Subcutaneous abdominal adipose tissue (tissue), 5 donors: ENCODE data around the gene LZTR1.
"Not testable (repeated sequence)": the region's sequence is repeated elsewhere in the genome, so short reads cannot be mapped to it uniquely, and the experiment has no call there.

ENCODE experiments used
- H3K27ac ChIP-seq: one replicate; pipeline ENCODE4 v1.7.0; 2013; ENCODE audit warnings: low read depth, mild to moderate bottlenecking, inconsistent platforms, low read length, moderate library complexity
- H3K27me3 ChIP-seq, 5 donors: one replicate each; pipeline ENCODE4 v1.7.0; 2013; ENCODE audit warnings: low read length in 5 of 5, inconsistent platforms in 1 of 5; ENCODE audit not compliant: control insufficient read depth in 5 of 5, insufficient read depth in 4 of 5
- H3K36me3 ChIP-seq, 5 donors: one replicate each; pipeline ENCODE4 v1.7.0; 2013; ENCODE audit warnings: low read length in 5 of 5; ENCODE audit not compliant: control insufficient read depth in 5 of 5, insufficient read depth in 5 of 5
- H3K4me1 ChIP-seq, 5 donors: one replicate each; pipeline ENCODE4 v1.7.0; 2013; ENCODE audit warnings: low read length in 5 of 5, mild to moderate bottlenecking in 3 of 5, moderate library complexity in 1 of 5; ENCODE audit not compliant: control insufficient read depth in 5 of 5, insufficient read depth in 5 of 5
- H3K4me3 ChIP-seq, 5 donors: one replicate each; pipeline ENCODE4 v1.7.0; 2013; ENCODE audit warnings: low read length in 5 of 5, low read depth in 1 of 5
- H3K9ac ChIP-seq, 5 donors: one replicate each; pipeline ENCODE4 v1.7.0; 2013; ENCODE audit warnings: low read length in 5 of 5, mild to moderate bottlenecking in 4 of 5, moderate library complexity in 3 of 5
- H3K9me3 ChIP-seq, 5 donors: one replicate each; pipeline ENCODE4 v1.7.0; 2013; ENCODE audit warnings: low read length in 5 of 5; ENCODE audit not compliant: control insufficient read depth in 5 of 5
- donor health status: healthy.
- donor health status: healthy.
- donor health status: healthy.
- donor health status: healthy.
- donor health status: healthy.

Gene LZTR1

GRCh38 chr22:21044931-21045584 lies 63.0 kb downstream of the LZTR1 start:
- Histone ChIP-seq H3K9ac (peak overlapping the region in 2 of 5 donors; percentile 3 to 52), H3K36me3 (no peaks in the 10 kb centered on the region), H3K27ac (no peak overlapping the region)

GRCh38 chr22:21045585-21046294 lies 63.6 kb downstream of the LZTR1 start, which contains the start of gene LRRC74B:
LRRC74B (plus strand) TSS chr22:21045946; CDS start chr22:21045987, 41 bp downstream.
- Histone ChIP-seq H3K4me3 (peak within 1 kb of the TSS; percentile 59 to 81 (median 64)), H3K27me3 (no peaks in the 10 kb centered on the region), H3K36me3 (no peaks in the 10 kb centered on the region), H3K9ac (peak within 1 kb of the TSS in 2 of 5 donors; percentile 40 to 52), H3K4me1 (peaks cover 3 to 25% (median 21%) of the 10 kb centered on the region in 5 donors), H3K9me3 (no peaks in the 10 kb centered on the region), H3K27ac (no peak within 1 kb of the TSS)

More at GRCh38 chr22:21044931-21045584, 63.0 kb downstream of the LZTR1 start:
- Histone ChIP-seq H3K4me1 (peaks cover 3 to 25% (median 21%) of the 10 kb centered on the region in 5 donors), H3K27me3 (no peaks in the 10 kb centered on the region), H3K4me3 (peak overlapping the region; percentile 59 to 81 (median 64)), H3K9me3 (no peaks in the 10 kb centered on the region)

- no peaks in the 10 kb centered on the region for H3K27me3 ChIP-seq
- H3K27ac ChIP-seq, result no peak overlapping the region
- no peaks in the 10 kb centered on the region for H3K9me3 ChIP-seq
- no peak overlapping the region for H3K9ac ChIP-seq
- H3K4me3 ChIP-seq, result no peak overlapping the region
- peaks cover 3 to 25% (median 21%) of the 10 kb centered on the region in 5 donors for H3K4me1 ChIP-seq
- no peaks in the 10 kb centered on the region for H3K36me3 ChIP-seq
Measured at GRCh38 chr22:21047035-21047661, 65.1 kb downstream of the LZTR1 start.

GRCh38 chr22:21047730-21048129 lies 65.6 kb downstream of the LZTR1 start:
- H3K4me1 ChIP-seq, result peaks cover 3 to 25% (median 21%) of the 10 kb centered on the region in 5 donors

GRCh38 chr22:21048448-21048847 lies 66.4 kb downstream of the LZTR1 start:
- H3K9me3 ChIP-seq, H3K36me3 ChIP-seq, H3K4me3 ChIP-seq, H3K9ac ChIP-seq, H3K27me3 ChIP-seq, H3K27ac ChIP-seq: not testable (repeated sequence)
- peaks cover 3 to 25% (median 21%) of the 10 kb centered on the region in 5 donors for H3K4me1 ChIP-seq

More at GRCh38 chr22:21047730-21048129, 65.6 kb downstream of the LZTR1 start:
- Histone ChIP-seq H3K36me3 (no peaks in the 10 kb centered on the region), H3K9me3 (no peaks in the 10 kb centered on the region), H3K4me3 (no peak overlapping the region), H3K27me3 (peaks cover 0 to under 1% (median 0%) of the 10 kb centered on the region in 5 donors), H3K27ac (no peak overlapping the region), H3K9ac (no peak overlapping the region)
